A673 (cell line): ENCODE data around the gene UBE2G1. TPM values are rescaled to one million over a fixed set of nuclear protein-coding genes. Genes with fewer than 3 reads are reported as not detected.

Experiments used
- BruUV-seq: library from RNA; stranded (reverse); fragments of 400-500 nt; replicated peaks from 2 replicates; lab custom pipeline; 2021; lab: Mats Ljungman, UMichigan
- CTCF ChIA-PET: fragments of 300-600 bp; sonication (Branson Sonifier 250); formaldehyde crosslinking; loops from one replicate; lab custom pipeline; 2022; ENCODE audit warnings: antibody characterized with exemption; lab: Charles Lee
- POLR2A ChIA-PET: fragments of 300-600 bp; sonication (Branson Sonifier 250); formaldehyde crosslinking; loops from one replicate; lab custom pipeline; 2022; ENCODE audit warnings: antibody characterized with exemption; ENCODE audit not compliant: low non-redundant PET; lab: Charles Lee
- DNase-seq: peaks from one replicate; pipeline ENCODE4 v3.0.0-alpha.2; 2015; ENCODE audit warnings: low spot score
- H3K27ac ChIP-seq: fragments of 200-600 bp; sonication (generic); 2 replicates; pipeline ENCODE4 v1.5.1; 2016; ENCODE audit warnings: mixed run types, low read depth, mild to moderate bottlenecking, mixed read lengths, antibody characterized with exemption, low read length; ENCODE audit not compliant: poor library complexity, severe bottlenecking
- H3K27me3 ChIP-seq: fragments of 200-600 bp; sonication (generic); replicated peaks from 2 replicates; pipeline ENCODE4 v1.6.1; 2017; ENCODE audit warnings: mixed run types, low read depth, mild to moderate bottlenecking, mixed read lengths, antibody characterized with exemption, low read length; ENCODE audit not compliant: insufficient read depth, poor library complexity
- H3K36me3 ChIP-seq: fragments of 200-600 bp; sonication (generic); 2 replicates; pipeline ENCODE4 v1.6.1; 2016; ENCODE audit warnings: mixed run types, mild to moderate bottlenecking, mixed read lengths, antibody characterized with exemption, low read length; ENCODE audit not compliant: insufficient read depth, poor library complexity, severe bottlenecking
- H3K4me1 ChIP-seq: fragments of 200-600 bp; sonication (generic); 2 replicates; pipeline ENCODE4 v1.6.1; 2017; ENCODE audit warnings: mixed run types, mild to moderate bottlenecking, mixed read lengths, antibody characterized with exemption, low read length; ENCODE audit not compliant: insufficient read depth, poor library complexity, severe bottlenecking
- H3K4me3 ChIP-seq: fragments of 200-600 bp; sonication (generic); 2 replicates; pipeline ENCODE4 v1.5.1; 2016; ENCODE audit warnings: low read depth, mixed run types, mild to moderate bottlenecking, mixed read lengths, low read length; ENCODE audit not compliant: poor library complexity, severe bottlenecking
- H3K9me3 ChIP-seq: fragments of 200-600 bp; sonication (generic); 2 replicates; pipeline ENCODE4 v1.6.1; 2016; ENCODE audit warnings: mixed run types, low read depth, mild to moderate bottlenecking, mixed read lengths, antibody characterized with exemption, low read length; ENCODE audit not compliant: poor library complexity, severe bottlenecking
- CTCF ChIP-seq: fragments of 300-800, 200-600 bp; sonication (generic); conservative IDR thresholded peaks from 2 replicates; pipeline ENCODE4 v1.5.1; 2017; ENCODE audit warnings: low read depth, mild to moderate bottlenecking, antibody characterized with exemption, low read length, moderate library complexity, mixed read lengths
- EZH2 ChIP-seq: fragments of 200-600 bp; sonication (generic); IDR thresholded peaks from 2 replicates; pipeline ENCODE4 v1.6.1; 2017; ENCODE audit warnings: borderline replicate concordance, low read depth, mild to moderate bottlenecking, mixed read lengths, antibody characterized with exemption, low read length; ENCODE audit not compliant: poor library complexity, severe bottlenecking
- intact Hi-C: fragments of 100-400 bp; cut with micrococcal nuclease; formaldehyde crosslinking; loops from one replicate; pipeline ENCODE4 v1.10.0; 2022; ENCODE audit not compliant: unreplicated experiment
- total RNA-seq: library from RNA; stranded (reverse); gene quantifications from 2 replicates; pipeline ENCODE4 v1.2.3, GENCODE V29; 2021

UBE2G1 gene
- total RNA-seq, 1 experiment from 2014 or later, result 107 TPM

- H3K27me3 ChIP-seq, result no peaks in the 10 kb centered on the region
- DNase-seq, result no peak
- H3K4me1 ChIP-seq, result peaks cover 17% of the 10 kb centered on the region
- ChIA-PET POLR2A (no interaction called here), CTCF (no interaction called here)
- TF ChIP-seq CTCF (no peak), EZH2 (no peak)
- BruUV-seq, result no TSS peak
- H3K27ac ChIP-seq, result no peak overlapping the region
- H3K9me3 ChIP-seq, result no peaks in the 10 kb centered on the region
- no peaks in the 10 kb centered on the region for H3K36me3 ChIP-seq
- intact Hi-C loops, result no loop called here
- no peak overlapping the region for H3K4me3 ChIP-seq
Observed at GRCh38 chr17:4247971-4248388, 118.5 kb downstream of the UBE2G1 start.

- Histone ChIP-seq H3K27me3 (no peaks in the 10 kb centered on the region), H3K4me3 (no peak overlapping the region), H3K27ac (no peak overlapping the region), H3K4me1 (peaks cover 17% of the 10 kb centered on the region), H3K36me3 (no peaks in the 10 kb centered on the region), H3K9me3 (no peaks in the 10 kb centered on the region)
- TF ChIP-seq CTCF (no peak), EZH2 (no peak)
- intact Hi-C loops, result no loop called here
- ChIA-PET POLR2A (no interaction called here), CTCF (interaction anchor here (0.6 kb wide), 1 partner anchor 314 kb away, joined by 4 read pairs; no protein-coding TSS in a partner anchor)
- peak; percentile 71 for DNase-seq
- BruUV-seq, result no TSS peak
Observed at GRCh38 chr17:4247361-4247970, 119.0 kb downstream of the UBE2G1 start.

- CTCF ChIA-PET, result interaction anchor here (0.6 kb wide), 1 partner anchor 315 kb away, joined by 4 read pairs; no protein-coding TSS in a partner anchor
- POLR2A ChIA-PET, result no interaction called here
Observed at GRCh38 chr17:4246674-4247073, 119.8 kb downstream of the UBE2G1 start.

More at GRCh38 chr17:4246674-4247073, 119.8 kb downstream of the UBE2G1 start:
- no TSS peak for BruUV-seq
- no peaks in the 10 kb centered on the region for H3K27me3 ChIP-seq
- intact Hi-C loops, result no loop called here
- DNase-seq, result no peak
- H3K4me1 ChIP-seq, result peaks cover 17% of the 10 kb centered on the region
- peaks cover 4% of the 10 kb centered on the region for H3K36me3 ChIP-seq
- H3K27ac ChIP-seq, result no peak overlapping the region
- no peaks in the 10 kb centered on the region for H3K9me3 ChIP-seq
- no peak overlapping the region for H3K4me3 ChIP-seq
- TF ChIP-seq CTCF (no peak), EZH2 (no peak)
